SK-N-SH (cell line): Measurements from ENCODE around the gene CACNG4. TPM values are rescaled to one million over a fixed set of nuclear protein-coding genes. Genes with fewer than 3 reads are reported as not detected.

Experiments used
- CTCF ChIA-PET: fragments of 300-600, 350-600 bp; formaldehyde crosslinking; extraction: SDS; loops from one replicate; lab custom pipeline; 2021; lab: Yijun Ruan, JAX
- POLR2A ChIA-PET: fragments of 350-600 bp; sonication (Branson Sonifier 250); formaldehyde crosslinking; extraction: SDS; loops from one replicate; lab custom pipeline; 2020; ENCODE audit warnings: antibody characterized with exemption, inconsistent platforms; lab: Yijun Ruan, JAX
- DNase-seq: peaks from one replicate; pipeline ENCODE4 v3.0.0; 2012
- H2AFZ ChIP-seq: fragments of 200-600 bp; sonication (generic); 2 replicates; pipeline ENCODE4 v1.8.1; 2016; ENCODE audit warnings: antibody characterized with exemption, mild to moderate bottlenecking, low read depth
- H3F3A ChIP-seq: fragments of 200-600 bp; sonication (generic); replicated peaks from 2 replicates; pipeline ENCODE3; 2016; ENCODE audit warnings: antibody characterized with exemption, mild to moderate bottlenecking; ENCODE audit not compliant: insufficient read depth
- H3K27ac ChIP-seq, 2 experiments: fragments of 200-500 bp in 1 of 2; fragments of 200-600 bp in 1 of 2; sonication (Bioruptor generic) in 1 of 2; sonication (generic), shearing (Covaris generic) in 1 of 2; 2 replicates each; pipeline versions ENCODE4 v1.5.1 to v1.6.1; 2014 to 2016; ENCODE audit warnings: low read depth in 2 of 2, inconsistent platforms in 1 of 2, low read length in 1 of 2, mild to moderate bottlenecking in 1 of 2, mixed read lengths in 1 of 2
- H3K27me3 ChIP-seq: fragments of 200-600 bp; sonication (generic), shearing (Covaris generic); 2 replicates; pipeline ENCODE4 v1.6.1; 2016; ENCODE audit warnings: mixed run types; ENCODE audit not compliant: insufficient read depth
- H3K36me3 ChIP-seq, 2 experiments: fragments of 200-500 bp in 1 of 2; fragments of 200-600 bp in 1 of 2; sonication (Bioruptor generic) in 1 of 2; sonication (generic) in 1 of 2; replicated peaks in 1 of 2; 2 replicates each; pipeline versions ENCODE3 to v1.5.1; 2014 to 2016; ENCODE audit warnings: low read length in 1 of 2, mild to moderate bottlenecking in 1 of 2; ENCODE audit not compliant: insufficient read depth in 2 of 2, control insufficient read depth in 1 of 2
- H3K4me1 ChIP-seq, 2 experiments: fragments of 200-500 bp in 1 of 2; fragments of 200-600 bp in 1 of 2; sonication (Bioruptor generic) in 1 of 2; sonication (generic), shearing (Covaris generic) in 1 of 2; 2 replicates each; pipeline versions ENCODE4 v1.5.1 to v1.6.1; 2014 to 2016; ENCODE audit warnings: low read depth in 1 of 2, low read length in 1 of 2, mixed run types in 1 of 2; ENCODE audit not compliant: insufficient read depth in 2 of 2, control insufficient read depth in 1 of 2
- H3K4me2 ChIP-seq: fragments of 200-600 bp; sonication (generic), shearing (Covaris generic); 2 replicates; pipeline ENCODE4 v1.6.1; 2017; ENCODE audit warnings: mixed run types
- H3K4me3 ChIP-seq, 2 experiments: fragments of 200-500 bp in 1 of 2; fragments of 200-600 bp in 1 of 2; sonication (Bioruptor generic) in 1 of 2; sonication (generic), shearing (Covaris generic) in 1 of 2; 2 replicates each; pipeline versions ENCODE4 v1.5.1 to v1.8.1; 2014 to 2016; ENCODE audit warnings: low read depth in 2 of 2, inconsistent platforms in 1 of 2, low read length in 1 of 2, mild to moderate bottlenecking in 1 of 2, mixed read lengths in 1 of 2, moderate library complexity in 1 of 2
- H3K79me2 ChIP-seq: fragments of 200-600 bp; sonication (generic); 2 replicates; pipeline ENCODE4 v1.8.1; 2017; ENCODE audit warnings: mild to moderate bottlenecking; ENCODE audit not compliant: insufficient read depth
- H3K9ac ChIP-seq: fragments of 200-600 bp; sonication (generic); 2 replicates; pipeline ENCODE4 v1.6.1; 2017; ENCODE audit warnings: mixed run types
- H3K9me2 ChIP-seq: fragments of 200-600 bp; sonication (generic); 2 replicates; pipeline ENCODE4 v1.6.1; 2017; ENCODE audit warnings: mixed run types
- H3K9me3 ChIP-seq: fragments of 200-600 bp; sonication (generic); 2 replicates; pipeline ENCODE4 v1.6.1; 2017; ENCODE audit warnings: mixed run types, mild to moderate bottlenecking, moderate library complexity
- H4K20me1 ChIP-seq: fragments of 200-600 bp; sonication (generic); 2 replicates; pipeline ENCODE4 v1.6.1; 2017; ENCODE audit warnings: mild to moderate bottlenecking, mixed run types; ENCODE audit not compliant: insufficient read depth
- CHD2 ChIP-seq: fragments of 150-350 bp; IDR thresholded peaks from 2 replicates; pipeline ENCODE4 v1.6.1; 2018; ENCODE audit warnings: low read length; ENCODE audit not compliant: partially characterized antibody
- ELF1 ChIP-seq: IDR thresholded peaks from 2 replicates; pipeline ENCODE4 v1.4.0; 2012
- EP300 ChIP-seq, 2 experiments: IDR thresholded peaks; 2 replicates each; pipeline versions ENCODE4 v1.4.0 to v1.6.1; 2012; ENCODE audit warnings: borderline replicate concordance in 1 of 2, low read depth in 1 of 2, low read length in 1 of 2
- FOSL2 ChIP-seq: IDR thresholded peaks from 2 replicates; pipeline ENCODE4 v1.4.0; 2012; ENCODE audit warnings: low read depth, mild to moderate bottlenecking, moderate library complexity, borderline replicate concordance
- GABPA ChIP-seq: IDR thresholded peaks from 2 replicates; pipeline ENCODE4 v1.4.0; 2012; ENCODE audit warnings: low read depth, mild to moderate bottlenecking
- GATA2 ChIP-seq: sonication (generic); formaldehyde crosslinking; IDR thresholded peaks from 2 replicates; pipeline ENCODE4 v1.5.0; 2020; ENCODE audit warnings: mild to moderate bottlenecking, missing genetic modification reagents
- JUND ChIP-seq: IDR thresholded peaks from 2 replicates; pipeline ENCODE4 v1.4.0; 2012
- MXI1 ChIP-seq: IDR thresholded peaks from 2 replicates; pipeline ENCODE4 v1.6.1; 2012; ENCODE audit warnings: mild to moderate bottlenecking, low read depth, low read length, improper control_type of control experiment
- NFIC ChIP-seq: IDR thresholded peaks from 2 replicates; pipeline ENCODE4 v1.4.0; 2012; ENCODE audit warnings: borderline replicate concordance
- NRF1 ChIP-seq: IDR thresholded peaks from 2 replicates; pipeline ENCODE4 v1.6.1; 2012; ENCODE audit warnings: low read depth, mild to moderate bottlenecking, low read length
- POLR2AphosphoS5 ChIP-seq: IDR thresholded peaks from 2 replicates; pipeline ENCODE4 v1.6.1; 2012; ENCODE audit warnings: low read depth, low read length
- RAD21 ChIP-seq: IDR thresholded peaks from 2 replicates; pipeline ENCODE4 v1.6.1; 2012; ENCODE audit warnings: mild to moderate bottlenecking, low read length
- RFX5 ChIP-seq: IDR thresholded peaks from 2 replicates; pipeline ENCODE4 v1.6.1; 2012; ENCODE audit warnings: mild to moderate bottlenecking, improper control_type of control experiment, low read length
- SIN3A ChIP-seq: IDR thresholded peaks from 2 replicates; pipeline ENCODE4 v1.6.1; 2012; ENCODE audit warnings: low read depth, mild to moderate bottlenecking, low read length, moderate library complexity, borderline replicate concordance
- TAF1 ChIP-seq: IDR thresholded peaks from 2 replicates; pipeline ENCODE4 v1.6.1; 2012; ENCODE audit warnings: low read depth, mild to moderate bottlenecking, low read length, moderate library complexity, borderline replicate concordance
- TEAD4 ChIP-seq: IDR thresholded peaks from 2 replicates; pipeline ENCODE4 v1.4.0; 2012; ENCODE audit warnings: mild to moderate bottlenecking, borderline replicate concordance; ENCODE audit not compliant: insufficient read depth
- YY1 ChIP-seq: IDR thresholded peaks from 2 replicates; pipeline ENCODE4 v1.4.0; 2012; ENCODE audit warnings: low read depth, mild to moderate bottlenecking
- WGBS: methylation state at CpG from one replicate; pipeline ENCODE4 v1.1.6; 2017; ENCODE audit warnings: low lambda C conversion rate; 5-methylcytosine and 5-hydroxymethylcytosine counted together
- polyA plus RNA-seq, 3 experiments: library from polyadenylated mRNA; depleted of rRNA; stranded (reverse); fragments of >200 nt; gene quantifications; 2 replicates each; pipeline ENCODE4 v1.2.3, GENCODE V29; 2012
- TF ChIP-seq, protein P1 (sequence below): fragments of 150-350 bp; IDR thresholded peaks from 2 replicates; pipeline ENCODE4 v1.6.1; 2017; ENCODE audit warnings: antibody characterized with exemption, low read length, low read depth, borderline replicate concordance
- TF ChIP-seq, protein P2 (sequence below): IDR thresholded peaks from 2 replicates; pipeline ENCODE4; 2012
- TF ChIP-seq, protein P3 (sequence below): IDR thresholded peaks from 2 replicates; pipeline ENCODE4 v1.6.1; 2012; ENCODE audit warnings: mild to moderate bottlenecking, low read depth, low read length, moderate library complexity

CACNG4 gene
- polyA plus RNA-seq, 1 of the 3 experiments (the other 2 are of a cell fraction), result 13.2 TPM

DNA sequence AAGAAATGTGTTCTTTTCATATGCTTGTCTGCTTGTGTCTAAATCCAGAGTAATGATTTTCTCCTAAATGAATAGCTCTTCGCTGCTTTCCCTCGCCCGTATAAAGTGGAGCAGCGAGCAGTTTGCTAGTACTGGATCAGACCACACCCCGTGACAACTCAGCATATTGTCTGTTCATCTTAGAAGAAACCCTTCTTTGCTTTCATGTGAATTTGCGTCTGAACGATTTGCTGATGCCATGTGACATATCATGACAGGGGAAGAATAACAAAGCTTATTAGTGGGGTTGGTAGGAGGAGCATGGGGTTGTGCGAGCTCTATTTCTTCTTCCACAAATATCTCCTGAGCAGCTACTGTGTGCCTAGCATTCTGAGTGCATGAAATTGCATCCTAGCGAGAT, 44.1 kb upstream of the CACNG4 start:
- no peaks in the 10 kb centered on the region for H3K27me3 ChIP-seq
- WGBS, result 74% methylated on average over 9 of the region's 9 CpGs
- POLR2A ChIA-PET, result no interaction called here
- H4K20me1 ChIP-seq, result no peaks in the 10 kb centered on the region
- H3K4me2 ChIP-seq, result no peak overlapping the region
- H3K27ac ChIP-seq, result no peak overlapping the region
- H3K4me1 ChIP-seq, result no peaks in the 10 kb centered on the region; a peak in 1 of 4 replicates
- CTCF ChIA-PET, result interaction anchor here (0.9 to 3.3 kb wide), 4 partner anchors 10 to 204 kb away, joined by 3 to 13 read pairs (median 4); no protein-coding TSS in a partner anchor
- no peaks in the 10 kb centered on the region for H3K9me3 ChIP-seq
- no peak overlapping the region for H3K4me3 ChIP-seq
- no peak overlapping the region for H3K9ac ChIP-seq
- TF ChIP-seq POLR2AphosphoS5, result no peak
- no peak for TF ChIP-seq MXI1
- no peak for TF ChIP-seq CHD2
- no peak for TF ChIP-seq NFIC
- TF ChIP-seq GATA2 (CRISPR knock-in tag), result no peak
- no peak overlapping the region for H2AFZ ChIP-seq
- no peaks in the 10 kb centered on the region for H3K79me2 ChIP-seq
- H3K9me2 ChIP-seq, result no peaks in the 10 kb centered on the region
- DNase-seq, result no peak
- no peaks in the 10 kb centered on the region for H3K36me3 ChIP-seq
- no peaks in the 10 kb centered on the region for H3F3A ChIP-seq

DNA sequence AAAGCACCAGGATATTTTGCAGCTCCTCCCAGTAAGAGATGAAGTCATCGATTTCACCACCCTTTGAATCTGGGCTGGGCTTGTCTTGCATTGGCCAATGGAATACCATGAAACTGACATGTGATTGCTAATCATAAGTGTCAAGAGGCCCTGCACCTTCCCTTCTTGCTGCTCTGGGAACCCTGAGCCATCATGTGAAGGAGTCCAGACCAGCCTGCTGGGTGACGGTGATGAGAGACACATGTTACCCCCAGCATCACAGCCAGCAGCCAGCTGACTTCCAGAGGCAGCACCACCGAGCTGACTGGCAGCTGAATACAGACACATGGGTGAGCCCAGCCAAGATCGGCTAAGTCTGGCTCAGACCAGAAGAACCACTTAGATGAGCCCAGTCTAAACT, 43.6 kb upstream of the CACNG4 start:
- H3K4me3 ChIP-seq, result no peak overlapping the region
- no peaks in the 10 kb centered on the region for H4K20me1 ChIP-seq
- no peaks in the 10 kb centered on the region for H3K36me3 ChIP-seq
- H2AFZ ChIP-seq, result no peak overlapping the region
- POLR2A ChIA-PET, result no interaction called here
- no peaks in the 10 kb centered on the region for H3F3A ChIP-seq
- no peaks in the 10 kb centered on the region for H3K9me3 ChIP-seq
- H3K4me2 ChIP-seq, result no peak overlapping the region
- DNase-seq, result no peak
- 54% methylated on average over 4 of the region's 4 CpGs for WGBS
- CTCF ChIA-PET, result interaction anchor here (0.9 to 3.3 kb wide), 4 partner anchors 9 to 205 kb away, joined by 3 to 13 read pairs (median 4); no protein-coding TSS in a partner anchor
- no peaks in the 10 kb centered on the region for H3K79me2 ChIP-seq
- no peaks in the 10 kb centered on the region; the same call in 1 of the 2 replicates for H3K27me3 ChIP-seq
- no peaks in the 10 kb centered on the region for H3K9me2 ChIP-seq
- no peak overlapping the region for H3K9ac ChIP-seq
- TF ChIP-seq MXI1, result no peak
- TF ChIP-seq, protein P1, sequence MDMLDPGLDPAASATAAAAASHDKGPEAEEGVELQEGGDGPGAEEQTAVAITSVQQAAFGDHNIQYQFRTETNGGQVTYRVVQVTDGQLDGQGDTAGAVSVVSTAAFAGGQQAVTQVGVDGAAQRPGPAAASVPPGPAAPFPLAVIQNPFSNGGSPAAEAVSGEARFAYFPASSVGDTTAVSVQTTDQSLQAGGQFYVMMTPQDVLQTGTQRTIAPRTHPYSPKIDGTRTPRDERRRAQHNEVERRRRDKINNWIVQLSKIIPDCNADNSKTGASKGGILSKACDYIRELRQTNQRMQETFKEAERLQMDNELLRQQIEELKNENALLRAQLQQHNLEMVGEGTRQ, result no peak
- no peak for TF ChIP-seq TEAD4
- TF ChIP-seq JUND, result no peak
- no peak for TF ChIP-seq POLR2AphosphoS5
- TF ChIP-seq, protein P2, sequence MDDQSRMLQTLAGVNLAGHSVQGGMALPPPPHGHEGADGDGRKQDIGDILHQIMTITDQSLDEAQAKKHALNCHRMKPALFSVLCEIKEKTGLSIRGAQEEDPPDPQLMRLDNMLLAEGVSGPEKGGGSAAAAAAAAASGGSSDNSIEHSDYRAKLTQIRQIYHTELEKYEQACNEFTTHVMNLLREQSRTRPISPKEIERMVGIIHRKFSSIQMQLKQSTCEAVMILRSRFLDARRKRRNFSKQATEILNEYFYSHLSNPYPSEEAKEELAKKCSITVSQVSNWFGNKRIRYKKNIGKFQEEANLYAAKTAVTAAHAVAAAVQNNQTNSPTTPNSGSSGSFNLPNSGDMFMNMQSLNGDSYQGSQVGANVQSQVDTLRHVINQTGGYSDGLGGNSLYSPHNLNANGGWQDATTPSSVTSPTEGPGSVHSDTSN, result no peak
- TF ChIP-seq, protein P3, sequence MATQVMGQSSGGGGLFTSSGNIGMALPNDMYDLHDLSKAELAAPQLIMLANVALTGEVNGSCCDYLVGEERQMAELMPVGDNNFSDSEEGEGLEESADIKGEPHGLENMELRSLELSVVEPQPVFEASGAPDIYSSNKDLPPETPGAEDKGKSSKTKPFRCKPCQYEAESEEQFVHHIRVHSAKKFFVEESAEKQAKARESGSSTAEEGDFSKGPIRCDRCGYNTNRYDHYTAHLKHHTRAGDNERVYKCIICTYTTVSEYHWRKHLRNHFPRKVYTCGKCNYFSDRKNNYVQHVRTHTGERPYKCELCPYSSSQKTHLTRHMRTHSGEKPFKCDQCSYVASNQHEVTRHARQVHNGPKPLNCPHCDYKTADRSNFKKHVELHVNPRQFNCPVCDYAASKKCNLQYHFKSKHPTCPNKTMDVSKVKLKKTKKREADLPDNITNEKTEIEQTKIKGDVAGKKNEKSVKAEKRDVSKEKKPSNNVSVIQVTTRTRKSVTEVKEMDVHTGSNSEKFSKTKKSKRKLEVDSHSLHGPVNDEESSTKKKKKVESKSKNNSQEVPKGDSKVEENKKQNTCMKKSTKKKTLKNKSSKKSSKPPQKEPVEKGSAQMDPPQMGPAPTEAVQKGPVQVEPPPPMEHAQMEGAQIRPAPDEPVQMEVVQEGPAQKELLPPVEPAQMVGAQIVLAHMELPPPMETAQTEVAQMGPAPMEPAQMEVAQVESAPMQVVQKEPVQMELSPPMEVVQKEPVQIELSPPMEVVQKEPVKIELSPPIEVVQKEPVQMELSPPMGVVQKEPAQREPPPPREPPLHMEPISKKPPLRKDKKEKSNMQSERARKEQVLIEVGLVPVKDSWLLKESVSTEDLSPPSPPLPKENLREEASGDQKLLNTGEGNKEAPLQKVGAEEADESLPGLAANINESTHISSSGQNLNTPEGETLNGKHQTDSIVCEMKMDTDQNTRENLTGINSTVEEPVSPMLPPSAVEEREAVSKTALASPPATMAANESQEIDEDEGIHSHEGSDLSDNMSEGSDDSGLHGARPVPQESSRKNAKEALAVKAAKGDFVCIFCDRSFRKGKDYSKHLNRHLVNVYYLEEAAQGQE, result no peak
- TF ChIP-seq NRF1, result no peak
- TF ChIP-seq ELF1, result no peak
- no peak for TF ChIP-seq TAF1
- no peak for TF ChIP-seq FOSL2
- no peak for TF ChIP-seq RFX5
- no peak for TF ChIP-seq NFIC
- TF ChIP-seq RAD21, result no peak
- no peak for TF ChIP-seq GATA2 (CRISPR knock-in tag)
- TF ChIP-seq EP300 (IDR thresholded peaks at IDR 0.05; ENCODE audit: borderline replicate concordance in 1 of 2, low read depth in 1 of 2, low read length in 1 of 2), result no peak
- no peak for TF ChIP-seq YY1
- TF ChIP-seq GABPA, result no peak
- no peak for TF ChIP-seq SIN3A
- H3K4me1 ChIP-seq, result no peaks in the 10 kb centered on the region; a peak in 1 of 4 replicates
- no peak overlapping the region for H3K27ac ChIP-seq
